Activated naive CD4-positive, alpha-beta T cell treated with anti-CD3 and anti-CD28 coated beads, Interleukin-2, amount 50 U/mL, for 72 hours (primary cell): ENCODE data around the gene NUMB. TPM values are rescaled to one million over a fixed set of nuclear protein-coding genes. Genes with fewer than 3 reads are reported as not detected.

Experiments
- ATAC-seq, 2 donors: fragments of 150-1000 bp; cut with Tn5 transposase; 2 replicates each; pipeline ENCODE4 v1.10.0; 2021; ENCODE audit warnings: mild to moderate bottlenecking in 2 of 2, moderate library complexity in 2 of 2
- DNase-seq, 2 donors: peaks; one replicate each; pipeline ENCODE4 v3.0.0; 2021 to 2022; ENCODE audit warnings: low spot score in 2 of 2
- H3K27ac Mint-ChIP-seq, 2 donors: one replicate each; pipeline ENCODE4 v1.8.0; 2022; ENCODE audit warnings: mild to moderate bottlenecking in 2 of 2, mixed read lengths in 2 of 2
- H3K36me3 Mint-ChIP-seq, 2 donors: one replicate each; pipeline ENCODE4 v1.8.0; 2022; ENCODE audit warnings: mixed read lengths in 2 of 2
- H3K9me3 Mint-ChIP-seq, 2 donors: one replicate each; pipeline ENCODE4 v1.8.0; 2022; ENCODE audit warnings: mixed read lengths in 2 of 2
- total RNA-seq, 2 donors: library from RNA; stranded (reverse); gene quantifications; one replicate each; pipeline ENCODE4 v1.2.3, GENCODE V29; 2022

The NUMB gene
- total RNA-seq = 10 to 100 TPM; 34.8 to 41.4 TPM

DNA sequence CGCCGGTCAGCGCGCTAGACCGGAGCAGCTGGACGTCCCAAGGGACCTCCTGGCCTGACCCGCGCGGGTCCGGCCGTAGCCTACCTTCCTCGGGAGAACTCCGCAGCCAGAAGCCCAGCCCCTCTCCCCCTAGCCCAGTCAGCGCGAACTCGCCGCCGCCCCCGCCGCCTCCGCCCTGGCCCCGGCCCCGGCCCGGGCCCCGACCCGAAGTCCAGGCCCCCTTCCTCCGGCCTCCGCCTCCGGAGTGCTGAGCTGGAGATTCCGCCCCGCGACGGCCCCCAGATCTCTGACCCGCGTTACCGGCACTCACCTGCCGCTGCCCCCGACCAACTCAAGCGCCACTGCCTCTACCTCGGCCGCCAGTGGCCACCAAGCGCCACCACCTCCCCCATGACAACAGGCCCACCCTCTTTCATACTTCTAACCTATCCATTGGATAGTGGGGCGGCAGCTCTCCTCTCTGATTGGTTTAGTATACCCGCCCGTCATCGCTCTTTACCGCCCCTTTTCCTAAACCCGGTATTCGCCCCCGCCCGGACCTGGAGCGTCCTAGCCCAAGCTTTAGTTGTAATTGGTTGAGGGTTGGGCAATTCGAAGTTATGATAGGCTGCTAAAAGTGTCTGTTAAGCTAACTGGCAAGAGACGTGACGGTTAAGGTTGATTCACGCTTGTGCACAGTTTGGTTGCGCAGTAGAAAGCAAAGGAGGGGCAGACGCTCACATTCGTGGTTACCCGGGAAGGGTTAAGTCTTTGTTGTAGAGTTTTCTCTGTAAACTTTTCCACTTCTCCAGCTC lies at the start of gene NUMB:
Gene NUMB (minus strand): TSS at position 364 of the 794 bp plus-strand sequence. CDS start 102,795 bp downstream, outside the sequence.
- Mint-ChIP-seq H3K36me3 (peaks cover 10 to 16% of the 10 kb centered on the region in 2 donors), H3K27ac (peak within 1 kb of the TSS; percentile 91 to 99), H3K9me3 (no peaks in the 10 kb centered on the region)
- DNase-seq (peak; percentile 93 to 96), ATAC-seq (peak; percentile 95 to 98)

DNA sequence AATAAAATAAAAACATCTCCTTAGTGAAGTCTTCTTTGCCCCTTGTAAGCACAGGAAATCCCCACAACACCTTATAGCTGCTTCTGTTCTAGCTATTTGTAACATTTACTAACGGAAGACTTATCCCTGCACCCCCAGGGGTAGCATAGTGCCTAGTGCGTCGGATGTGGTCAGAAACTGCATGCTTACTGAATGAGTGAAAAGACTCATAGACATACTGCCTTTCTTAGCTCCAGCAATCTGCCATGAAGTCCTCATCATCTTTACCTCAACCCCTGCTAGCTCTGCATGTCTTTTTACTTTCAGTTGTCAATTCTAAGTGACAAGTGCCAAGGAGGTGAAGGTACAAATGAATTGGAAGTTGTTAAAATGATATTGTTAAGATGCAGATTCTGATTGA lies 45.3 kb upstream of the NUMB start:
- H3K27ac Mint-ChIP-seq = no peak overlapping the region
- no peaks in the 10 kb centered on the region for H3K9me3 Mint-ChIP-seq
- no peak for DNase-seq
- H3K36me3 Mint-ChIP-seq = no peaks in the 10 kb centered on the region
- ATAC-seq = no peak

DNA sequence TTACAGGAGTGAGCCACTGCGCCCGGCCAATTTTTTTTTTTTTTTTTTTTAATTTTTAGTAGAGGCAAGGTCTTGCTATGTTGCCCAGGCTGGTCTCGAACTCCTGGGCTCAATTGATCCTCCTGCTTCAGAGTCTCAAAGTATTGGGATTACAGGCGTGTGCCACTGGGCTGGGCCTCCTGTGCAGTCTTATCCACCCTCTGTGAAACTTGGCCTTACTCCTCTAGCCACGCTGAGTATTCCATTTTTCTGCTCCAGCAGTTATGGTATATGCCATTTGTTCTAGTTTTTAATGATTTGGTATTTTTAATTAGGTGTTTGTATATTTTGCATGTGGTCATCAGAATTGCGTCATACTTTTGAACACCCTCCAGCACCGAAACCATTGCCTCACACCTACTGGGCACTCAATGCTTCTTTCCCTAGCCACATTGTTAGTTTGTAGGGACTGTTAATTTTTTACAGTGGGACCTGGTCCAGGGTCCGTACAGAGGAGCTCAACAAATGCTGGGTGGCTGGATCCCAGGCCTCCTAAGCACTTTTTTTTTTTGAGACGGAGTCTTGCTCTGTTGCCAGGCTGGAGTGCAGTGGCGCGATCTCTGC lies 43.8 kb upstream of the NUMB start:
- Mint-ChIP-seq H3K36me3 (no peaks in the 10 kb centered on the region), H3K27ac (no peak overlapping the region), H3K9me3 (no peaks in the 10 kb centered on the region)
- ATAC-seq (no peak), DNase-seq (no peak)

DNA sequence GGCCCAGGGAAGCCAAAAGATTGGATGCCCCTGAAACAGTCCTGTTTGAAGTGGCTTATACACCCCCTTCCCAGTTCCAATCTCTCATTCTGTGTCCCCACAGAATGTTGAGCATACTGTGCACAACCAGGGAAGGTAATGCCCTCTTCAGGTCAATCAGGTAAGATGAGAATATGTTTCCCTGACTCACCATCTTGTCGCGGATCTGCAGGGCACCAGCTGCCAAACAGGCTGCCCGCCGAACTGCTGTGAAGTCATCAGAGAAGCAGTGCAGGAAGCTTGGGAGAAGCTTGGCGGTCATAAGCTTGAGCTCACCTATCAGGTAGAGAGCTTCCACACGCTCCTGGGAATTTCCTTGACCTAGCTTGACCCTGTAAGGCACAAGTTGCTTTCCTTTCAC lies 42.0 kb upstream of the NUMB start:
- Mint-ChIP-seq H3K36me3 (peaks cover 0 to 6% of the 10 kb centered on the region in 2 donors), H3K9me3 (no peaks in the 10 kb centered on the region), H3K27ac (no peak overlapping the region)
- no peak for ATAC-seq
- no peak for DNase-seq

DNA sequence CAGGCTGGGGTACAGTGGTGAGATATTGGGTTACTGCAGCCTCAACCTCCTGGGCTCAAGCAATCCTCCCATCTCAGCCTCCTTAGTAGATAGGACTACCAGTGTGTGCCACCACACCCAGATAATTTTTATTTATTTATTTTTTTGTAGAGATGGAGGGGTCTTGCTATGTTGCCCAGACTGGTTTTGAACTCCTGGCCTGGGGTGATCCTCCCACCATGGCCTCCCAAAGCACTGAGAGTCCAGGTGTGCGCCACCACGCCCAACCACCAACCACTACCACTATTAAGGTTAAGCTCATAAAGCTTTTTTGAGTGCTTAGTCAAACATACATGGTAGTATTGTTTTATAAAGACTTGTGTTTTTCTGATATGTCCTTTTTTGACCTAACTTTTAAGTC lies 36.2 kb upstream of the NUMB start:
- Mint-ChIP-seq H3K9me3 (no peaks in the 10 kb centered on the region), H3K36me3 (peaks cover 19 to 34% of the 10 kb centered on the region in 2 donors), H3K27ac (no peak overlapping the region)
- ATAC-seq (no peak), DNase-seq (no peak)

DNA sequence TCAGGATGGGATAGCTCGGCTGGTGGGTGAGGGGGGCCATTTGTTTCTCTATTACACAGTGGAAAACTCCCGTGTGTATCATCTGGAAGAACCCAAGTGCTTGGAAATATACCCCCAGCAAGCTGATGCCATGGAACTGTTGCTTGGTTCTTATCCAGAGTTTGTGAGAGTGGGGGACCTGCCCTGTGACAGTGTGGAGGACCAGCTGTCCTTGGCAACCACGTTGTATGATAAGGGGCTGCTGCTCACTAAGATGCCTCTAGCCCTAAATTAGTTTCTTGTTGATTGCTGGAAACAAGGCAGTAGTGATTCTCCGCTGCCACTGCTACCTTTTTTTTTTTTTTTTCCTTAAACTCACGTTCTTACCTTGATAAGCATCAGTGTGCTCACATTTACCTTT lies 34.3 kb upstream of the NUMB start:
- Mint-ChIP-seq H3K27ac (peak overlapping the region in 1 of 2 donors; percentile 82), H3K9me3 (no peaks in the 10 kb centered on the region), H3K36me3 (peaks cover 19 to 34% of the 10 kb centered on the region in 2 donors)
- DNase-seq = no peak
- no peak for ATAC-seq

DNA sequence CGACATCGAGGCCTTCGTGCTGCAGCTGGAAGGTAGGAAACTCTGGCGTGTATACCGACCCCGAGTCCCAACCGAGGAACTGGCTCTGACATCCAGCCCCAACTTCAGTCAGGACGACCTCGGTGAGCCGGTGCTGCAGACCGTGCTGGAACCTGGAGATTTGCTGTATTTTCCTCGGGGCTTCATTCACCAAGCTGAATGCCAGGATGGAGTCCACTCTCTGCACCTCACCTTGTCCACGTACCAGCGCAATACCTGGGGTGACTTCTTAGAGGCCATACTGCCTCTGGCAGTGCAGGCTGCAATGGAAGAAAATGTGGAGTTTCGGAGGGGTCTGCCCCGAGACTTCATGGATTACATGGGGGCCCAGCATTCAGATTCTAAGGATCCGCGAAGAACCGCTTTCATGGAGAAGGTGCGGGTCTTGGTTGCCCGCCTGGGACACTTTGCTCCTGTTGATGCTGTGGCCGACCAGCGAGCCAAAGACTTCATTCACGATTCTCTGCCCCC lies 33.8 kb upstream of the NUMB start:
- peak overlapping the region; percentile 82 for H3K27ac Mint-ChIP-seq
- no peaks in the 10 kb centered on the region for H3K9me3 Mint-ChIP-seq
- DNase-seq (no peak), ATAC-seq (no peak)
- H3K36me3 Mint-ChIP-seq = peaks cover 19 to 34% of the 10 kb centered on the region in 2 donors

DNA sequence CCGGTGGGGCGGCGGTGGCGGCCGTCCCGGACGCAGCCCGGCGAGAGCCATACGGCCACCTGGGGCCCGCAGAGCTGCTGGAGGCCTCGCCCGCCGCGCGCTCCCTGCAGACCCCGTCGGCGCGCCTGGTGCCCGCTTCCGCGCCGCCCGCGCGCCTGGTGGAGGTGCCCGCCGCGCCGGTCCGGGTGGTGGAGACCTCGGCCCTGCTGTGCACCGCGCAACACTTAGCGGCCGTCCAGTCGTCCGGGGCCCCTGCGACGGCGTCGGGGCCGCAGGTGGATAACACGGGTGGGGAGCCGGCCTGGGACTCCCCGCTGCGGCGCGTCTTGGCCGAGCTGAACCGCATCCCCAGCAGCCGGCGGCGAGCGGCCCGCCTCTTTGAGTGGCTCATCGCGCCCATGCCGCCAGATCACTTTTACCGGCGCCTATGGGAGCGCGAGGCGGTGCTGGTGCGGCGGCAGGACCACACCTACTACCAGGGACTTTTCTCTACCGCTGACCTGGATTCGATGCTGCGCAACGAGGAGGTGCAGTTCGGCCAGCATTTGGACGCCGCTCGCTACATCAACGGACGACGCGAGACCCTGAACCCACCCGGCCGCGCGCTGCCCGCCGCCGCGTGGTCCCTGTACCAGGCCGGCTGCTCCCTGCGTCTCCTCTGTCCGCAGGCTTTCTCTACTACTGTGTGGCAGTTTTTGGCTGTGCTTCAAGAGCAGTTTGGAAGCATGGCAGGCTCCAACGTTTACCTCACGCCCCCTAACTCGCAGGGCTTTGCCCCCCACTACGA lies 33.1 kb upstream of the NUMB start:
- Mint-ChIP-seq H3K27ac (peak overlapping the region; percentile 82 to 92), H3K9me3 (no peaks in the 10 kb centered on the region), H3K36me3 (peaks cover 19 to 34% of the 10 kb centered on the region in 2 donors)
- DNase-seq = peak; percentile 69 to 82
- ATAC-seq = peak; percentile 83 to 84

DNA sequence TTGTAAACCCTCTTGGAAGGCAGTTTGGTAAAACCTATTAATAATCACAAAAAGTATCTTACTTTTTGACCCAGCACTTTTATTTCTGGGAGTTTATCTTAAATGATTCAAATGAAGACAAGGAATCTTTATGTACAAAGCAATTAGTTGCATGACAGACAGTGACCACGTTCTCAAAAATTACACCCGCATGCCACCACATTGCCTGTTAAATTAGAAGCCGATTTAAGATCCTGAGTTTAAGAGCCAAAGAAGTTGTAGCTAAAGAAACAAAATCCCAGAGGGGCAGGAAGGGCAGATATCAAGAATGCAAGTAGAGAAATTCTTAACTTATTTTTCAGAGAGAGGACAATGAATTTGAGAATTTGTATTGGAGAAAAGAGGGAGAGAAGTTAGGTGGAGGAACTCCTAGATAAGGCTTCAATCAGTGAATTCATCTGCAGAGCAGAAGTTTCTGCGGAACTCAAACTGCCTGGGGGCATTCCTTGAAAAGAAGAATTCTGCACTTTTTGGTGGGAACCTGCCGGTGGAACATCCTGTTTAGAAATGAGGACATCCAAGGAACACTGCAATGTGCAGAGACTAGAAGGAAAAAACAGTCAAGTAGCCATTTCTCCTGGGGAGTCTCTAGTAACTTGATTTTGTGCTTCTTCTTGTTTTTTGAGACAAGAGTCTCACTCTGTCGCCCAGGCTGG lies 31.3 kb upstream of the NUMB start:
- no peaks in the 10 kb centered on the region for H3K9me3 Mint-ChIP-seq
- H3K27ac Mint-ChIP-seq = no peak overlapping the region
- ATAC-seq (no peak), DNase-seq (no peak)
- H3K36me3 Mint-ChIP-seq = peaks cover 19 to 20% of the 10 kb centered on the region in 2 donors

DNA sequence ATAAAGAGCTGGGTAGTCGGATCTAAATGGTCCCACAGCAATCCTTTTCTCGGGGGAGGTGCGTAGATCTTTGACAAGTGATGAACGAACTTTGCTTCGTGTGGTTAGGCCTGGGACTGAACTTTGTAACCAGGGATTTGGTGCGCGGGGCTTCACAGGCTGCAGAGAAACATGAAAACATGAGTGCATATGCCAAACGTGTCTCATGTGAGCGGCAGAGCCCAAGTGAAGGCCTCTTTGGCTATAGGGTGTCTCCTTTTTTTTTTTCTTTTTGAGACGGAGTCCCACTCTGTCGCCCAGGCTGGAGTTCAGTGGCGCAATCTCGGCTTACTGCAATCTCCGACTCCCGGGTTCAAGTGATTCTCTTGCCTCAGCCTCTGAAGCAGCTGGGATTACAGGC lies 20.3 kb upstream of the NUMB start:
- DNase-seq (no peak), ATAC-seq (no peak)
- Mint-ChIP-seq H3K36me3 (no peaks in the 10 kb centered on the region), H3K9me3 (no peaks in the 10 kb centered on the region), H3K27ac (no peak overlapping the region)

DNA sequence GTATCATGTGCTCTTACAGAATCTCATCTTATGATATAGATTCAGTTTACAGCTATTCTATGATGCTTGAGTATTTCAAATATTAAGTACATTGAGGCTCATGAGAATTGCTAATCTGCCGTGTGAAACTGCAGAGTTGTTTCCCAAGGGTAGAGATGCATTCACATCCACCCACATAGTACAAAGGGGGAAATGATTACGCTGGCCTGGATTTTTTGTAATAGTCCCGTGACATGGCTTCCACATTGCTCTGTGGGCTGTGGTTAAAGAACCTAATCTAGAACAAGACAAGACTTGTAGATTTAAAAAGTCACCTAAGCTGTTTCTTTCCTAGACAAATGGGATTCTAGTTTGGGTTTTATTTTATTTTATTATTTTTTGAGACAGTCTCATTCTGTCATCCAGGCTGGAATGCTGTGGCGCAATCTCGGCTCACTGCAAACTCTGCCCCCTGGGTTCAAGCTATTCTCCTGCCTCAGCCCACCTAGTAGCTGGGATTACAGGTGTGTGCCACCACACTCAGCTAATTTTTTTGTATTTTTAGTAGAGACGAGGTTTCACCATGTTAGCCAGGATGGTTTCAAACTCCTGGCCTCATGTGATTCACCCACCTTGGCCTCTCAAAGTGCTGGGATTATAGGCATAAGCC lies 19.4 kb upstream of the NUMB start:
- ATAC-seq (no peak), DNase-seq (no peak)
- Mint-ChIP-seq H3K36me3 (no peaks in the 10 kb centered on the region), H3K9me3 (no peaks in the 10 kb centered on the region), H3K27ac (no peak overlapping the region)

DNA sequence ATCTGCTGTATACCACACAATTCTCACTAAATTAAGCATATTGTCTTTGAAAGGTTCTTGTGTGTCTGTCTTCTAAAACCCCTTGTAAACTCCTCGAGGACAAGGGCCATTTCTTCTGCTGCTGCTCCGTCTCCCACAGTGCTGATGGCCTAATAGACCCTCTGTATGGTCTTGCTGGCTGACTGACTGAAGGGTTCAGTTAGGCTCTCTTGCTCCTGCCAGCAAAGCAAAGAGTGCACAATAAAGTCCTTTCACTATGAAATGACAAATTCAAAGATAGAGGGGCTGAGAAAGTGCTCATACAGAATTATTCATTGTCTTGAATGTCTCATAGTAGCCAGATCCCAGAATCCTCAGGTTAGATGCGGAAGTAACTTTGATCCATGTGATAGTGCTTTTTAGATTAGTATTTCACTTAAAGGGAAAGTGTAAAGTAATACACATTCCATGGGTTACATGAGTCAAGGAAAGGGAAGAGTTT lies 18.1 kb upstream of the NUMB start:
- Mint-ChIP-seq H3K9me3 (no peaks in the 10 kb centered on the region), H3K36me3 (no peaks in the 10 kb centered on the region), H3K27ac (no peak overlapping the region)
- ATAC-seq (no peak), DNase-seq (no peak)

DNA sequence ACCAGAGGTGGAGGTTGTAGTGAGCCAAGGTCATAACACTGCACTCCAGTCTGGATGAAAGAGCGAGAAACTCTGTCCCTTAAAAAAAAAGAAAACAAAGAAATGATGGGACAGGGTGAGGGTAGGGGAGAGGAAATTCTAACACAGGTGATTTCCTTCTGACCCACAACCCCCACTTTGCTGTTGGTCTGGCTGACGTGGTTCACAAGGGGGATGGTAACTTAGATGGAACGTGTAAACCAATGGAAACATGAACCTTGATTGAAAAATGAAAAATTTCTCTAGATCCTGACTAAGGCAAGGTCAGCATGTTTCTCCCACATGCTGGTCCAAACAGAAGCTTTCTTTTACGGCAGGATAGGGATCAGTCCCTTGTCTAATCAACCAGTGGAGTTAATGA lies 16.6 kb upstream of the NUMB start:
- no peak for DNase-seq
- no peak for ATAC-seq
- Mint-ChIP-seq H3K27ac (no peak overlapping the region), H3K36me3 (no peaks in the 10 kb centered on the region), H3K9me3 (no peaks in the 10 kb centered on the region)

DNA sequence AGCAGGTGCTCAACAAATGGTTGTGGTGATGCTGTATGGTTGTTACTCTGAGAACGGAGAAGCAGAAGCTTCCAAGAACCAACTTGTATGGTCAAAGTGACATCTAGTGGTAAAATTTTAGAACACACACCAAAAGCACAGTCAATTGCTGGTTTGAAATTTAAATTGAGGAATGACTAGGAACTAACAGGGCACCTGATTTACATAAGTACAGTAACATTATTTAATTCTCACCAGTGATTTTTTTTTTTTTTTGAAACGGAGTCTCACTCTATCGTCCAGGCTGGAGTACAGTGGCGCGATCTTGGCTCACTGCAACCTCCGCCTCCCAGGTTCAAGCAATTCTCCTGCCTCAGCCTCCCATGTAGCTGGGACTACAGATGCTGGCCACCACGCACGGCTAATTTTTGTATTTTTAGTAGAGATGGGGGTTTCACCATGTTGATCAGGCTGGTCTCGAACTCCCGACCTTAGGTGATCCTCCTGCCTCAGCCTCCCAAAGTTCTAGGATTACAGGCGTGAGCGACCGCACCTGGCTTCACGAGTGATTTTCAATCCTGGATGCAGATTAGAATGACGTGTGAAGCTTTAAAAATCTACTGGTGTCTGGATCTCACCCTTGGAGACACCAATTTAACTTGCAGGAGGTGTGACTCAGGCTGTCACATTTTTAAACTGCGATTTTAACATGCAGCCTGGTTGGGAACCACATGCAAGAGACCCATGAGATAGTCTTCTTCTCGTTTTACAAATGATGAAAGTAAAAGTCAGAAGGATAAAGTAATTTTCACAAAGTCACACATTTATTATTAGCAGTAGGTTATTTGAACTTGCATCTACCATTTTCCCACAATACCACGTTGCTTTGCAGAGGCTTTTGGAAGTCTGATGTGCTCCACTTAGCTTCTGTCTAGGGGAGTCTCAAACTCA lies 14.1 kb upstream of the NUMB start:
- ATAC-seq (peak; percentile 26 to 49), DNase-seq (no peak)
- H3K9me3 Mint-ChIP-seq = no peaks in the 10 kb centered on the region
- H3K36me3 Mint-ChIP-seq = no peaks in the 10 kb centered on the region
- H3K27ac Mint-ChIP-seq = no peak overlapping the region

DNA sequence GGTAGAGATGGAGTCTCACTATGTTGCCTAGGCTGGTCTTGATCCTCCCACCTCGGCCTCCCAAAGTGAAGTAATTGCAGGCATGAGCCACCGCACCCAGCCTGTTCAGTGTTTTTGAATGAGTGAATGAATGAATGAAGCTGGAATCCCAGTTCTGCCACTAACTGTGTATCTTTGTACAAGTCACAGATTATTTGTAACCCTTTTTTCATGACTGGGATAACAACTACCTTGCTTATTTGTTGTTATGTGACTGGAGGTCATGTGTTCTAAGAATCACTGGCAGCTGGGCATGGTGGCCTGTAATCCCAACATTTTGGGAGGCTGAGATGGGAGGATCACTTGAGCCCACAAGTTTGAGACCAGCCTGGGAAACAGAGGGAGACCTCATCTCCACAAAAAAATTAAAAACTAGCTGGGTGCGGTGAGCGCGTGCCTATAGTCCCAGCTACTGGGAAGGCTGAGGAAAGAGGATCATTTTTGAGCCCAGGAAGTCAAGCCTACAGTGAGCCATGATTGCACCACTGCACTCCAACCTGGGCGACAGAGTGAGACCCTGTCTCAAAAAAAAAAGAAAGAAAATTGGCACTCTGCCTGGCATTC lies 13.3 kb upstream of the NUMB start:
- ATAC-seq (no peak), DNase-seq (no peak)
- no peaks in the 10 kb centered on the region for H3K36me3 Mint-ChIP-seq
- H3K27ac Mint-ChIP-seq = no peak overlapping the region
- no peaks in the 10 kb centered on the region for H3K9me3 Mint-ChIP-seq
